Measurements from ENCODE around the gene CCDC38.

- TF ChIP-seq CTCF (conservative IDR thresholded peaks at IDR 0.05 in 1 of 2, IDR thresholded peaks at IDR 0.05 in 1 of 2; ENCODE audit: extremely low read depth in 1 of 2, insufficient read depth in 1 of 2, low read depth in 1 of 2, low read length in 2 of 2) (no peak), EZH2 (IDR thresholded peaks at IDR 0.05; ENCODE audit: borderline replicate concordance, low read length) (no peak)
Measured at GRCh38 chr12:95830335-95831089, 111.9 kb downstream of the CCDC38 start.
